Measurements from ENCODE around the gene SLC5A1.
"Not testable (repeated sequence)": the region's sequence is repeated elsewhere in the genome, so short reads cannot be mapped to it uniquely, and the experiment has no call there.

SLC5A1 gene

DNA sequence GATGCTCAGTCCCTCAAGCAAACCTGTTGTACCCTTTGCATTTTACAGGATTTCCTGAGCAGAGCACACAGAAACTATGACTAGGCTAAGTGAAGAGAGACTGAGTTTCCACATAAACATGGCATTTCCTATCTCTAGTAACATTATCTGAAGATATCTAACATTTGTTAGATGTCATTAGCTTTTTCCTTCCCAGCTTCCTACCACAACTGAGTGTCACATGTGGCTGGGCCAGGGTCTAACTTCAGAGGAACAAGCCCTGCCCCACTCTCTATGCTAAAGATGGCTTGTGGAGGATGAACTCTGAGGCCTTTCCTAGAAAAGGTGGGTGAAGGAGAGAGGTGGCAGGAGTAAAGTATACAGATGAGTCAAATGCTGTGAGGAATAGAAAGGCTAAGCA, 99.5 kb downstream of the SLC5A1 start:
- no peak for DNase-seq (ENCODE audit: low spot score)
- FAIRE-seq, result no peak

DNA sequence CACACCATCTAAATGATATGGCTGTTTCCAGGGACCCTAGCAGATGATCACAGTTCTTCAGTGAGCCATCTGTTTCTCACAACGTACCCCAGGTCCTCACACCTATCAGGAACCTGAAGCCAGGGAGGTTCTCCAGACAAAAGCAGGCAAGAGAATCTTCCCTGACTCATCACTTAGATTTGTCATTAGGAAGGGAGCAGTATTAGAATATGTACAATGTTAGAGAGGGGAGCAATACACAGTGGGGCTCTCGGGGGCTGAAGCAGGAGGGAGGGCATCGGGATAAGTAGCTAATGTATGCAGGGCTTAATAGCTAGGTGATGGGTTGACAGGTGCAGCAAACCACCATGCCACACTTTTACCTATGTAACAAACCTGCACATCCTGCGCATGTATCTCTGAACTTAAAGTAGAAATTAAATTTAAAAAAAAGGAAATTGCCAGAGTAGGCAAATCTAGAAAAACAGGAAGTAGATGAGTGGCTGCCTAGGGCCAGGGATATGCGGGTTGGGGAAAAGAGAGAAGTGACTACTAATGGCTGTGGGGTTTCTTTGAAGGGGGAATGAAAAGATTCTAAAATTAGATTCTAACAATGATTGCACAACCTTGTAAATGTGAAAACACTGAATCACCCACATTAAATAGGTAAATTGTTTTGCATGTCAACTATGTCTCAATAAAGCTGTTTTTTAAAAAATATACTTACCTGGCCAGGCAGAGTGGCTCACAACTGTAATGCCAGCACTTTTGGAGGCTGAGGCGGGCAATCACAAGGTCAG, 101.6 kb downstream of the SLC5A1 start:
- DNase-seq (ENCODE audit: low spot score) (no peak), FAIRE-seq (no peak)

DNA sequence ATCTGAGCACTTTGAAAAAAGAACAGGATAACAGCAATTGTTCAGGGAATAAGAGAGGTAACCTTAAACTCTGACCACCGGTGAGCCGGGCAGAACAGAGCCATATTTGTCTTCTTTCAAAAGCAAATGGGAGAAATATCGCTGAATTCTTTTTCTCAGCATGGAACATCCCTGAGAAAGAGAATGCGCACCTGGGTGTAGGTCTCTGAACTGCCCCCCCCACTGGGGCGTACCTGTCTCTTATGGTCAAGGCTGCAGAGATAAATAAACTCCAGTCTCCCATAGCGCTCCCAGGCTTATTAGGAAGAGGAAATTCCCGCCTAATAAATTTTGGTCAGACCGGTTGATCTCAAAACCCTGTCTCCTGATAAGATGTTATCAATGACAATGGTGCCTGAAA, 104.1 kb downstream of the SLC5A1 start:
- not testable (repeated sequence) for FAIRE-seq; DNase-seq (ENCODE audit: low spot score)

GRCh38 chr22:32148372-32148771, 105.3 kb downstream of the SLC5A1 start:
- DNase-seq (ENCODE audit: low spot score); FAIRE-seq: not testable (repeated sequence)

DNA sequence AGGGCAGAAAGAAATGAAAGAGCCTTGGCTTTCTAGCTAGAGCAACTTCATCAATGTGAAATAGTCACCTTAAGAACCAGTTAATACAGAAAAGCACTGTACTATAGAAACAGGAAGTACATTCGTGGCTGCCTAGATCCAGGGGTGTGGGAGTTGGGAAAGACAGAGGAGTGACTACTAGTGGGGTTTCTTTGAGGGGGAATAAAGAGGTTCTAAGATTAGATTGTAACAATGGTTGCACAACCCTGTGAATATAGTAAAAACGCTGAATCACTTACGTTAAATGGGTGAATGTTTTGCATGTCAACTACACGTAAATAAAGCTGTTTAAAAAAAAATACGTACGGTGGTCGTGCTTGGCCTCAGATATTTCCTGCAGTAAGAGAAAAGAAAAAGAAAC, 107.6 kb downstream of the SLC5A1 start:
- not testable (repeated sequence) for FAIRE-seq; DNase-seq (ENCODE audit: low spot score)

- FAIRE-seq; DNase-seq (ENCODE audit: low spot score): not testable (repeated sequence)
Measured at GRCh38 chr22:32151641-32152040, 108.6 kb downstream of the SLC5A1 start.

DNA sequence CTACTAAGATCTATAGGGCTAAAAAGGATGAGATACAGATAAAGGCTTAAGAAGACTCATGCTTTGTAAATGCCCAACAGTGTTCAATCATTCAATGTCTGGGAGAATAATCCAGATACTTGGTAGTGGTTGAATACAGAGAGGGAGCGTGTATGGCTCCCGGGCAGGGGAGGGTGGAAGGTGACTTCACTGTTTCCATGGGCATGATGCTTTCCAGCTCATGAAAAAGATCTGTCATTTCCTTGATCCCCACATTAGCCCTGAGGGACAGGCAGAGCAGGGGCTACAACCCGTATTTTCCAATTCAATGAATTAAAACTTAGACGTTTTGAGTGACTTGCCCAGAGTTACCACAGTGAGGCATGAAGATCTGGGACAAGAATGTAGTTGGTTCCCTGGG, 111.7 kb downstream of the SLC5A1 start:
- FAIRE-seq; DNase-seq (ENCODE audit: low spot score): not testable (repeated sequence)

DNA sequence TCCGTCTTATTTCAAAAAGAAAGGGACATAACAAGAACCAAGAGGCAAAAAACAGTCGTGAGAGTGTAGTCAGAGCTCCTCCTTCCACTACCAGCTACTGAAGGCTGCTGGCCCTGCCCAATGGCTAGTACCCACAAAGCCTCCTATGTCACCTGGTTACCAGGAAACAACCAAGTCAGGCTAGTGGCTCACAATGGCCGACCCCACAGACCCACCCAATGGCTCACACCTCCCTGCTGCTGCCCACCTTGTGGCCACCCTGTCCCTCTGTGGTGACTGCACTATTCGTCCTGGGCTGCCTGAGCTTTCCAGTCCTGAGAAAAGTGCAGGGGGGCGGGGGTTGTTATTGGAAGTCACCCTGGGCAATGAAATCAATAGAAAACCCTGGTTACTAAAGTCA, 114.6 kb downstream of the SLC5A1 start:
- not testable (repeated sequence) for FAIRE-seq; DNase-seq (ENCODE audit: low spot score)

- DNase-seq (ENCODE audit: low spot score) (no peak), FAIRE-seq (no peak)
Measured at GRCh38 chr22:32158712-32159533, 115.9 kb downstream of the SLC5A1 start, which contains the start of gene C22orf42. C22orf42 (minus strand) TSS chr22:32159303; CDS start chr22:32159215, 88 bp downstream.

DNA sequence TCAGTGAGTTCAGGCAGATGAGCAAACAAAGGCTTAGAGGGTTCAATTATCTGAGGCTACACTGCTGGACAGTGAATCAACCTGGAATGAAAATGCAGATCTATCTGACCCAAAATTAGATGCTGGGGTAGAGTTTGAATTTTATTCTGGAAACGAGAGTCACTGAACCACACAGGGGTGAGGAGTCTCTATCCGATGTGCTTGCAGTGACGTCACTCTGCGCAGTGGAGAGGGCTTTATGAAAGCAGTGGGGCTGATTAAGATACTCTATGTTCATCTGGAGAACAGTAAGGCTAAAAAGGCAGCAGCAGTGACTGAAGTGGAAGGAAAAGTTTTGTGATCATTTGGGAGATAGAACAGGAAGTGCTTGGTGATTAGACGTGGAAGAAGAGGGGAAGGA, 117.3 kb downstream of the SLC5A1 start:
- FAIRE-seq, result not testable (repeated sequence)

More for the DNA sequence above, 117.3 kb downstream of the SLC5A1 start:
- DNase-seq (ENCODE audit: low spot score), result not testable (repeated sequence)

All from RCC 7860 (cell line).